Measurements from ENCODE around the gene THAP12.

The THAP12 gene

GRCh38 chr11:76362716-76363115, 18.2 kb downstream of the THAP12 start:
- no peak overlapping the region for H3K4me3 ChIP-seq (ENCODE audit: low read depth, low read length)
- peaks cover 24% of the 10 kb centered on the region for H3K36me3 ChIP-seq
- DNase-seq, result no peak
- TF ChIP-seq CTCF (IDR thresholded peaks at IDR 0.05; ENCODE audit: low read depth, low read length), result no peak
- no peaks in the 10 kb centered on the region for H3K27me3 ChIP-seq (ENCODE audit: insufficient read depth, low read depth, severe bottlenecking)
- no peaks in the 10 kb centered on the region for H3K9me3 ChIP-seq (ENCODE audit: severe bottlenecking)
- H3K27ac ChIP-seq, result no peak overlapping the region

GRCh38 chr11:76361776-76362175, 19.2 kb downstream of the THAP12 start:
- H3K27me3 ChIP-seq (ENCODE audit: insufficient read depth, low read depth, severe bottlenecking), result no peaks in the 10 kb centered on the region
- H3K36me3 ChIP-seq, result peaks cover 24% of the 10 kb centered on the region
- no peak overlapping the region for H3K27ac ChIP-seq
- H3K9me3 ChIP-seq (ENCODE audit: severe bottlenecking), result no peaks in the 10 kb centered on the region
- no peak overlapping the region for H3K4me3 ChIP-seq (ENCODE audit: low read depth, low read length)
- no peak for TF ChIP-seq CTCF (IDR thresholded peaks at IDR 0.05; ENCODE audit: low read depth, low read length)
- no peak for DNase-seq

- Histone ChIP-seq H3K9me3 (ENCODE audit: severe bottlenecking) (no peaks in the 10 kb centered on the region), H3K27ac (no peak overlapping the region), H3K36me3 (peaks cover 24% of the 10 kb centered on the region), H3K27me3 (ENCODE audit: insufficient read depth, low read depth, severe bottlenecking) (no peaks in the 10 kb centered on the region), H3K4me3 (ENCODE audit: low read depth, low read length) (no peak overlapping the region)
- DNase-seq, result no peak
- no peak for TF ChIP-seq CTCF (IDR thresholded peaks at IDR 0.05; ENCODE audit: low read depth, low read length)
Measured at GRCh38 chr11:76361374-76361773, 19.6 kb downstream of the THAP12 start.

- Histone ChIP-seq H3K27me3 (ENCODE audit: insufficient read depth, low read depth, severe bottlenecking) (no peaks in the 10 kb centered on the region), H3K27ac (no peak overlapping the region), H3K36me3 (peaks cover 37% of the 10 kb centered on the region), H3K4me3 (ENCODE audit: low read depth, low read length) (no peak overlapping the region), H3K9me3 (ENCODE audit: severe bottlenecking) (no peaks in the 10 kb centered on the region)
- DNase-seq, result no peak
- no peak for TF ChIP-seq CTCF (IDR thresholded peaks at IDR 0.05; ENCODE audit: low read depth, low read length)
Measured at GRCh38 chr11:76355172-76355571, 25.8 kb downstream of the THAP12 start.

DNA sequence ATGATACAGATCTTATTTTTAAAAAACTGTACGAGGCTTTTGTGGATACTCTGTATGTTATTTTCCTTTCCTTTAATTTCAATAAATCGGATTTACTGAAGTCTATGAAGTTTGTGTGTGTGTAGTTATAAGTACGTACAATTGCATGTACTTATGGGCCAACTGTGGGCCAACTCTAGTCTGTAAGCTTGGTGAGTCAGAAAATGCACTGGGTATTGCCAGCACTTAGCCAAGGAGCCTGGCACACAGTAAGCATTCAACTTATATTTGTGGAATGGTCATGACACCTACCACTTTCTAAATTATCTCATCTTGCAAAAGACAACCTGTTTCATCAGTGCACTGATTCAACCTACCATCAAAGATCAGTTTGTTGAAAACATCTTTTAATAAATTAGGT, 32.6 kb downstream of the THAP12 start:
- DNase-seq, result no peak
- Histone ChIP-seq H3K36me3 (peaks cover 5% of the 10 kb centered on the region), H3K27ac (no peak overlapping the region), H3K9me3 (ENCODE audit: severe bottlenecking) (no peaks in the 10 kb centered on the region), H3K27me3 (ENCODE audit: insufficient read depth, low read depth, severe bottlenecking) (no peaks in the 10 kb centered on the region), H3K4me3 (ENCODE audit: low read depth, low read length) (no peak overlapping the region)
- TF ChIP-seq CTCF (IDR thresholded peaks at IDR 0.05; ENCODE audit: low read depth, low read length), result no peak

DNA sequence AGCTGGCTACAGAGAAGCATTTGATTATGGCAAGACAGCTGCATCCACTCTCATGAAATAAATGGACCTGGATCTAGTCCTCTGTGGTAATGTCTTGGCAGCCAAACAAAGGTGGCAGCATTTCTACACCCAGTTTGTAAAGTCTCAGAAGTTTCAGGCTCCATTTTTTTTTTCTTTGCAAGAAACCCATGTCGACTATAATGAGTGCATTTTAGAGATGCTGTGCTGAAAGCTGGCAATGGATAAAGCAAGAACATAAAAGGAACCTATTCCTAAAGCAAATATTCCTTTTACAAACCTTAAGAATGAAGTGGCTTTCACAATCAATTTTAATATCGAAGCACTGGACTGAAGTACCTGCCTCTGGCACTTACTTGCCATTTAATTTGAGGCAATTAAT, 33.5 kb downstream of the THAP12 start:
- Histone ChIP-seq H3K36me3 (no peaks in the 10 kb centered on the region; the same call in none of the 2 replicates), H3K4me3 (ENCODE audit: low read depth, low read length) (no peak overlapping the region), H3K9me3 (ENCODE audit: severe bottlenecking) (no peaks in the 10 kb centered on the region), H3K27ac (no peak overlapping the region), H3K27me3 (ENCODE audit: insufficient read depth, low read depth, severe bottlenecking) (no peaks in the 10 kb centered on the region)
- DNase-seq, result no peak
- TF ChIP-seq CTCF (IDR thresholded peaks at IDR 0.05; ENCODE audit: low read depth, low read length), result no peak

Measured in WERI-Rb-1 (cell line).